SK-N-SH treated with all-trans-retinoic acid at 6 μM for 48 hours (cell line): ENCODE measurements around the gene CGREF1.

ENCODE experiments used
- ATAC-seq: fragments of 200-7000 bp; cut with Tn5 transposase; 3 replicates; pipeline ENCODE4 v1.9.1; 2020; ENCODE audit warnings: mild to moderate bottlenecking, moderate library complexity
- ARNTL ChIP-seq: fragments of 450-650 bp; formaldehyde crosslinking; IDR thresholded peaks from 2 replicates; pipeline ENCODE4 v1.5.0; 2020; ENCODE audit warnings: low read depth, mild to moderate bottlenecking, moderate library complexity, borderline replicate concordance
- BACH2 ChIP-seq: fragments of 250-450 bp; sonication (Bioruptor Pico); IDR thresholded peaks from 2 replicates; pipeline ENCODE4 v1.9.0; 2021; ENCODE audit warnings: mild to moderate bottlenecking, borderline replicate concordance
- CSDC2 ChIP-seq: fragments of 250-450 bp; sonication (Bioruptor Pico); IDR thresholded peaks from 2 replicates; pipeline ENCODE4 v1.5.0; 2020; ENCODE audit warnings: mild to moderate bottlenecking, moderate library complexity
- ESRRG ChIP-seq: fragments of 250-450 bp; sonication (Bioruptor Pico); IDR thresholded peaks from 2 replicates; pipeline ENCODE4 v1.6.1; 2021; ENCODE audit warnings: mild to moderate bottlenecking
- GLIS3 ChIP-seq: fragments of 250-450 bp; sonication (Bioruptor Pico); IDR thresholded peaks from 2 replicates; pipeline ENCODE4 v1.5.0; 2020; ENCODE audit warnings: mild to moderate bottlenecking, moderate library complexity
- ISL1 ChIP-seq: fragments of 250-450 bp; sonication (Bioruptor Pico); IDR thresholded peaks from 2 replicates; pipeline ENCODE4 v2.1.2; 2022; ENCODE audit warnings: mild to moderate bottlenecking, moderate library complexity
- OSR1 ChIP-seq: fragments of 250-450 bp; sonication (Bioruptor Pico); IDR thresholded peaks from 2 replicates; pipeline ENCODE4 v1.8.0; 2022; ENCODE audit warnings: moderate library complexity, mild to moderate bottlenecking, inconsistent platforms
- PPARA ChIP-seq: fragments of 250-450 bp; sonication (Bioruptor Pico); IDR thresholded peaks from 2 replicates; pipeline ENCODE4 v1.5.0; 2020; ENCODE audit warnings: mild to moderate bottlenecking, borderline replicate concordance
- RARB ChIP-seq: fragments of 250-450 bp; sonication (Bioruptor Pico); IDR thresholded peaks from 2 replicates; pipeline ENCODE4 v1.8.0; 2021; ENCODE audit warnings: mild to moderate bottlenecking, moderate library complexity
- SNAI2 ChIP-seq: fragments of 250-450 bp; sonication (Bioruptor Pico); IDR thresholded peaks from 2 replicates; pipeline ENCODE4 v1.5.0; 2020; ENCODE audit warnings: mild to moderate bottlenecking, moderate library complexity
- TCF4 ChIP-seq: fragments of 250-450 bp; sonication (Bioruptor Pico); IDR thresholded peaks from 2 replicates; pipeline ENCODE4 v1.8.0; 2021; ENCODE audit warnings: mild to moderate bottlenecking, moderate library complexity, borderline replicate concordance
- TOX ChIP-seq: fragments of 250-450 bp; sonication (Bioruptor Pico); IDR thresholded peaks from 2 replicates; pipeline ENCODE4 v1.8.0; 2021; ENCODE audit warnings: mild to moderate bottlenecking, moderate library complexity, borderline replicate concordance
- ZC3H10 ChIP-seq: fragments of 250-450 bp; sonication (Bioruptor Pico); IDR thresholded peaks from 2 replicates; pipeline ENCODE4 v1.5.1; 2021; ENCODE audit warnings: mild to moderate bottlenecking, moderate library complexity
- ZFP30 ChIP-seq: fragments of 450-650 bp; formaldehyde crosslinking; IDR thresholded peaks from 2 replicates; pipeline ENCODE4 v1.5.0; 2022; ENCODE audit warnings: mild to moderate bottlenecking, moderate library complexity
- ZNF565 ChIP-seq: fragments of 450-650 bp; formaldehyde crosslinking; conservative IDR thresholded peaks from 2 replicates; pipeline ENCODE4 v1.5.0; 2020; ENCODE audit warnings: low read depth, mild to moderate bottlenecking, moderate library complexity
- ZNF70 ChIP-seq: fragments of 450-650 bp; formaldehyde crosslinking; IDR thresholded peaks from 2 replicates; pipeline ENCODE4 v1.5.0; 2020; ENCODE audit warnings: mild to moderate bottlenecking, moderate library complexity
- ZNF8 ChIP-seq: fragments of 450-650 bp; formaldehyde crosslinking; IDR thresholded peaks from 2 replicates; pipeline ENCODE4 v1.5.0; 2020; ENCODE audit warnings: mild to moderate bottlenecking, moderate library complexity
- TF ChIP-seq, protein P1 (sequence below): fragments of 250-450 bp; sonication (Bioruptor Pico); IDR thresholded peaks from 2 replicates; pipeline ENCODE4 v1.5.0; 2020; ENCODE audit warnings: mild to moderate bottlenecking, moderate library complexity
- TF ChIP-seq, protein P2 (sequence below): fragments of 250-450 bp; sonication (Bioruptor Pico); IDR thresholded peaks from 2 replicates; pipeline ENCODE4 v1.5.1; 2021; ENCODE audit warnings: mild to moderate bottlenecking, moderate library complexity
- TF ChIP-seq, protein P3 (sequence below): fragments of 250-450 bp; sonication (Bioruptor Pico); IDR thresholded peaks from 2 replicates; pipeline ENCODE4 v1.8.0; 2021; ENCODE audit warnings: low read depth, mild to moderate bottlenecking, moderate library complexity, borderline replicate concordance
- TF ChIP-seq, protein P4 (sequence below): fragments of 250-450 bp; sonication (Bioruptor Pico); IDR thresholded peaks from 2 replicates; pipeline ENCODE4 v1.8.0; 2020; ENCODE audit warnings: mild to moderate bottlenecking, moderate library complexity, borderline replicate concordance
- TF ChIP-seq, protein P5 (sequence below): fragments of 250-450 bp; sonication (Bioruptor Pico); IDR thresholded peaks from 2 replicates; pipeline ENCODE4 v1.5.1; 2020; ENCODE audit warnings: low read depth, mild to moderate bottlenecking, moderate library complexity

CGREF1 gene

DNA sequence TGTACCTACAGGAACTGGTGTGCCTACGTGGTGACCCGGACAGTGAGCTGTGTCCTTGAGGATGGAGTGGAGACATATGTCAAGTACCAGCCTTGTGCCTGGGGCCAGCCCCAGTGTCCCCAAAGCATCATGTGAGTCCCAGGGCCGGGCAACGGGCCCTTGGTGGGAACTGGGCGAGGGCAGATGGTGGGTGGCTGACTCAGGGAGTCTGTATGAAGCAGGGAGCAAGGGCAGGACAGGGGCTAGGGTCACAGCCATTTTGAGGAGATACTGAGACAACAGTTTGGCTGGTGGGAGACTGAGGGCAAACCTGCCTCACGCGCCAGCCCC lies 38.8 kb downstream of the CGREF1 start:
- no peak for ATAC-seq
- TF ChIP-seq CSDC2 (CRISPR knock-in tag) = no peak
- TF ChIP-seq, protein P1, sequence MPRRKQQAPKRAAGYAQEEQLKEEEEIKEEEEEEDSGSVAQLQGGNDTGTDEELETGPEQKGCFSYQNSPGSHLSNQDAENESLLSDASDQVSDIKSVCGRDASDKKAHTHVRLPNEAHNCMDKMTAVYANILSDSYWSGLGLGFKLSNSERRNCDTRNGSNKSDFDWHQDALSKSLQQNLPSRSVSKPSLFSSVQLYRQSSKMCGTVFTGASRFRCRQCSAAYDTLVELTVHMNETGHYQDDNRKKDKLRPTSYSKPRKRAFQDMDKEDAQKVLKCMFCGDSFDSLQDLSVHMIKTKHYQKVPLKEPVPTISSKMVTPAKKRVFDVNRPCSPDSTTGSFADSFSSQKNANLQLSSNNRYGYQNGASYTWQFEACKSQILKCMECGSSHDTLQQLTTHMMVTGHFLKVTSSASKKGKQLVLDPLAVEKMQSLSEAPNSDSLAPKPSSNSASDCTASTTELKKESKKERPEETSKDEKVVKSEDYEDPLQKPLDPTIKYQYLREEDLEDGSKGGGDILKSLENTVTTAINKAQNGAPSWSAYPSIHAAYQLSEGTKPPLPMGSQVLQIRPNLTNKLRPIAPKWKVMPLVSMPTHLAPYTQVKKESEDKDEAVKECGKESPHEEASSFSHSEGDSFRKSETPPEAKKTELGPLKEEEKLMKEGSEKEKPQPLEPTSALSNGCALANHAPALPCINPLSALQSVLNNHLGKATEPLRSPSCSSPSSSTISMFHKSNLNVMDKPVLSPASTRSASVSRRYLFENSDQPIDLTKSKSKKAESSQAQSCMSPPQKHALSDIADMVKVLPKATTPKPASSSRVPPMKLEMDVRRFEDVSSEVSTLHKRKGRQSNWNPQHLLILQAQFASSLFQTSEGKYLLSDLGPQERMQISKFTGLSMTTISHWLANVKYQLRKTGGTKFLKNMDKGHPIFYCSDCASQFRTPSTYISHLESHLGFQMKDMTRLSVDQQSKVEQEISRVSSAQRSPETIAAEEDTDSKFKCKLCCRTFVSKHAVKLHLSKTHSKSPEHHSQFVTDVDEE (CRISPR knock-in tag) = no peak
- TF ChIP-seq, protein P2, sequence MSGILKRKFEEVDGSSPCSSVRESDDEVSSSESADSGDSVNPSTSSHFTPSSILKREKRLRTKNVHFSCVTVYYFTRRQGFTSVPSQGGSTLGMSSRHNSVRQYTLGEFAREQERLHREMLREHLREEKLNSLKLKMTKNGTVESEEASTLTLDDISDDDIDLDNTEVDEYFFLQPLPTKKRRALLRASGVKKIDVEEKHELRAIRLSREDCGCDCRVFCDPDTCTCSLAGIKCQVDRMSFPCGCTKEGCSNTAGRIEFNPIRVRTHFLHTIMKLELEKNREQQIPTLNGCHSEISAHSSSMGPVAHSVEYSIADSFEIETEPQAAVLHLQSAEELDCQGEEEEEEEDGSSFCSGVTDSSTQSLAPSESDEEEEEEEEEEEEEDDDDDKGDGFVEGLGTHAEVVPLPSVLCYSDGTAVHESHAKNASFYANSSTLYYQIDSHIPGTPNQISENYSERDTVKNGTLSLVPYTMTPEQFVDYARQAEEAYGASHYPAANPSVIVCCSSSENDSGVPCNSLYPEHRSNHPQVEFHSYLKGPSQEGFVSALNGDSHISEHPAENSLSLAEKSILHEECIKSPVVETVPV (CRISPR knock-in tag) = no peak
- TF ChIP-seq ARNTL (CRISPR knock-in tag) = no peak
- no peak for TF ChIP-seq ZNF8
- TF ChIP-seq, protein P3, sequence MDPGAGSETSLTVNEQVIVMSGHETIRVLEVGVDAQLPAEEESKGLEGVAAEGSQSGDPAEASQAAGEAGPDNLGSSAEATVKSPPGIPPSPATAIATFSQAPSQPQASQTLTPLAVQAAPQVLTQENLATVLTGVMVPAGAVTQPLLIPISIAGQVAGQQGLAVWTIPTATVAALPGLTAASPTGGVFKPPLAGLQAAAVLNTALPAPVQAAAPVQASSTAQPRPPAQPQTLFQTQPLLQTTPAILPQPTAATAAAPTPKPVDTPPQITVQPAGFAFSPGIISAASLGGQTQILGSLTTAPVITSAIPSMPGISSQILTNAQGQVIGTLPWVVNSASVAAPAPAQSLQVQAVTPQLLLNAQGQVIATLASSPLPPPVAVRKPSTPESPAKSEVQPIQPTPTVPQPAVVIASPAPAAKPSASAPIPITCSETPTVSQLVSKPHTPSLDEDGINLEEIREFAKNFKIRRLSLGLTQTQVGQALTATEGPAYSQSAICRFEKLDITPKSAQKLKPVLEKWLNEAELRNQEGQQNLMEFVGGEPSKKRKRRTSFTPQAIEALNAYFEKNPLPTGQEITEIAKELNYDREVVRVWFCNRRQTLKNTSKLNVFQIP = no peak
- no peak for TF ChIP-seq ESRRG (CRISPR knock-in tag)
- no peak for TF ChIP-seq ISL1 (CRISPR knock-in tag)
- no peak for TF ChIP-seq ZNF565 (CRISPR knock-in tag)
- no peak for TF ChIP-seq ZFP30 (CRISPR knock-in tag)
- TF ChIP-seq TOX (CRISPR knock-in tag) = no peak
- TF ChIP-seq PPARA (CRISPR knock-in tag) = no peak
- TF ChIP-seq, protein P4, sequence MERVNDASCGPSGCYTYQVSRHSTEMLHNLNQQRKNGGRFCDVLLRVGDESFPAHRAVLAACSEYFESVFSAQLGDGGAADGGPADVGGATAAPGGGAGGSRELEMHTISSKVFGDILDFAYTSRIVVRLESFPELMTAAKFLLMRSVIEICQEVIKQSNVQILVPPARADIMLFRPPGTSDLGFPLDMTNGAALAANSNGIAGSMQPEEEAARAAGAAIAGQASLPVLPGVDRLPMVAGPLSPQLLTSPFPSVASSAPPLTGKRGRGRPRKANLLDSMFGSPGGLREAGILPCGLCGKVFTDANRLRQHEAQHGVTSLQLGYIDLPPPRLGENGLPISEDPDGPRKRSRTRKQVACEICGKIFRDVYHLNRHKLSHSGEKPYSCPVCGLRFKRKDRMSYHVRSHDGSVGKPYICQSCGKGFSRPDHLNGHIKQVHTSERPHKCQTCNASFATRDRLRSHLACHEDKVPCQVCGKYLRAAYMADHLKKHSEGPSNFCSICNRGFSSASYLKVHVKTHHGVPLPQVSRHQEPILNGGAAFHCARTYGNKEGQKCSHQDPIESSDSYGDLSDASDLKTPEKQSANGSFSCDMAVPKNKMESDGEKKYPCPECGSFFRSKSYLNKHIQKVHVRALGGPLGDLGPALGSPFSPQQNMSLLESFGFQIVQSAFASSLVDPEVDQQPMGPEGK = no peak
- TF ChIP-seq OSR1 (CRISPR knock-in tag) = no peak
- TF ChIP-seq GLIS3 (CRISPR knock-in tag) = no peak
- TF ChIP-seq RARB (CRISPR knock-in tag) = no peak

DNA sequence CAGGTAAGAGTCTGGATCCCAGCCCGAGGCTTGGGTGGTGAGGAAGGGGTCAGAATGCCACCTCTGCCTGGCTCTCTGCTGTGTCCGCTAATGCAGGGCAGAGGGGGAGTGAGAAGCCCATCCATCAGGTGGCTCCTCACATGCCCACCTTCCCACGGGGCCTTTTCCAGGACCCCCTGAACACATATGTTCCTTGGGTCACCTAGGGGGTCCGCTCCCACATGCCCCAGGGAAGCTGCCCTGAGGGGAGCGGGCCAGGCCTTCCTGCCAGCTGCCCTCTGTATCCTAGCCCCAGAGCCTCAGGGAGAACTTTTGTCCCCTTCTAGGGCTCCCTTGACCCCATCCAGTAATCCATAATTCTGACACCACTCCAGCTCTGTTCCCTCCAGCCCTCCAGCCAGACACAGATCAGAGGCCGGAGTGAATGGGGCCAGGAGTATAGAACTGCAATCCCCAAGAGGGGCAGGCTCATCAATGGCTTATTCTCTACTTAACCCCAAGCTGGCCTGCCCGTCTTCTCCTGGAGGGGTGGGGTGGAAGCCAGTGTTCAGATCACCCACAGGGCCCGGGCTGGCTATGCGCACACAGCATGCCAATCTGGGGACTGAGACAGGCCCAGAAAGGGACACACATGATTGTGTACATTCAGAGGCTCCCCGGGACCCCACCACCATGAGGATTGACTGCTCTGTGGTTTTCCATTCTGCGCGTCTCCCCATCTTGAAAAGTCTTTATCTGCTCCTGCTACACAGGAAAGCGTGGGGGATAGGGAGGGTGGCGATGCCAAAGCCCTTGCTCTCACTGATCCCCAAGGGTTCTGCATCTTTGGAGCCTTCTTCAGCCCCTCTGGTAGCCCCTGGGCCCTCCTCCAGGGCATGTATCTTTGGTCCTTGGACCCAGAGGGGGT lies 39.4 kb downstream of the CGREF1 start:
- ATAC-seq = peak; percentile 10
- TF ChIP-seq TCF4 (CRISPR knock-in tag) (no peak), ZNF70 (CRISPR knock-in tag) (peak; percentile 80)

DNA sequence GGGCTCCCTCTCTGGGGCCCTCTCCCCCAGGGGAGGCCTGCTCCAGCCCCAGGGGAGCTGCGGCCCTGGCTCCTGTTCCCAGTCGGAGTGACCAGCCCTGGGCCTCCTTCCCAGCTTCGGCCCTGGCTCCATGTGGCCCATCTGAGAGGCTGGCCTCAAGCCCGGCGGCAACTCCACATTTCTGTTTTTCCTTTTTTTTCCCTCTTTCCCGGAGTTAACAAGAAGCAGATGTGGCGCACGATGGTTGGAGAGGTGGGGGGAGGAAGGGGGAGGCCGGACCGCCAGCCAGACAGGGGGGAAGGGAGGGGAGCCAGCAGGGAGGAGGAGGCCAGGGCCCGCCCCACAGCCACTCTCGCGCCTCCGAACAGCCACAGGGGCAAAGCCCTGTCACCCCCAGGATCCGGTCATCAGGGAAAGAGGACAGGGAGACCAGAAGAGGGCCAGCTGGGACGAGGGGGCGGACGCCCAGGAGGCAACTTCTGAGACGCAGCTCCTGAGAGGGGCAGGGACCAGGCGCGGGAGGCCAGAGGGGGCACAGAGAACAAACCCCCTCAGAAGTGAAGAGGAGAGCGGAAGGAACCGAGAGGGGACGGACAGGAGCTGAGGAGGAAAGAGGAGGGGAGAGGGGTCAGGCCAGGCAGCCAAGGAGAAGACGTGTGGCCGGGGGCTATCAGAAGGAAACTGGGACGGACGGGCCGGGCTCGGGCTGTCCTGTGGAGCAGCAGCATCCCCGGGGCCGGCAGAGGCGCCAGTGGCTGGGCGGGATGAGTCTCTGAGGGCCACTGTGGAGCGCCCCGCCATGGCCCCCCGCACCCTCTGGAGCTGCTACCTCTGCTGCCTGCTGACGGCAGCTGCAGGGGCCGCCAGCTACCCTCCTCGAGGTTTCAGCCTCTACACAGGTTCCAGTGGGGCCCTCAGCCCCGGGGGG lies 40.4 kb downstream of the CGREF1 start, which contains the start of gene EMILIN1:
TSS of gene EMILIN1 (plus strand) at position 349 of the 928 bp plus-strand sequence. CDS start at position 800, 451 bp downstream.
- peak; percentile 69 for ATAC-seq
- no peak for TF ChIP-seq CSDC2 (CRISPR knock-in tag)
- TF ChIP-seq ARNTL (CRISPR knock-in tag) = no peak
- peak; percentile 97 for TF ChIP-seq TCF4 (CRISPR knock-in tag)
- peak; percentile 59; the same call in 1 of the 2 replicates for TF ChIP-seq ZNF8
- no peak for TF ChIP-seq RARB (CRISPR knock-in tag)
- peak; percentile 54; the same call in 1 of the 2 replicates for TF ChIP-seq ZNF70 (CRISPR knock-in tag)
- TF ChIP-seq ZFP30 (CRISPR knock-in tag) = 0 out of 2 replicates have a peak, but pooled peaks have one; percentile 21
- TF ChIP-seq, protein P5, sequence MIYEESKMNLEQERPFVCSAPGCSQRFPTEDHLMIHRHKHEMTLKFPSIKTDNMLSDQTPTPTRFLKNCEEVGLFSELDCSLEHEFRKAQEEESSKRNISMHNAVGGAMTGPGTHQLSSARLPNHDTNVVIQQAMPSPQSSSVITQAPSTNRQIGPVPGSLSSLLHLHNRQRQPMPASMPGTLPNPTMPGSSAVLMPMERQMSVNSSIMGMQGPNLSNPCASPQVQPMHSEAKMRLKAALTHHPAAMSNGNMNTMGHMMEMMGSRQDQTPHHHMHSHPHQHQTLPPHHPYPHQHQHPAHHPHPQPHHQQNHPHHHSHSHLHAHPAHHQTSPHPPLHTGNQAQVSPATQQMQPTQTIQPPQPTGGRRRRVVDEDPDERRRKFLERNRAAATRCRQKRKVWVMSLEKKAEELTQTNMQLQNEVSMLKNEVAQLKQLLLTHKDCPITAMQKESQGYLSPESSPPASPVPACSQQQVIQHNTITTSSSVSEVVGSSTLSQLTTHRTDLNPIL = no peak
- TF ChIP-seq ZNF565 (CRISPR knock-in tag) = 0 out of 2 replicates have a peak, but pooled peaks have one; percentile 49
- no peak for TF ChIP-seq ESRRG (CRISPR knock-in tag)
- no peak for TF ChIP-seq ZC3H10 (CRISPR knock-in tag)
- TF ChIP-seq TOX (CRISPR knock-in tag) = no peak
- TF ChIP-seq BACH2 (CRISPR knock-in tag) = no peak
- TF ChIP-seq SNAI2 (CRISPR knock-in tag) = no peak
- TF ChIP-seq, protein P3 = no peak
- TF ChIP-seq, protein P2 (CRISPR knock-in tag) = no peak
